Measurements from ENCODE around the gene RAET1E. TPM values are rescaled to one million over a fixed set of nuclear protein-coding genes. Genes with fewer than 3 reads are reported as not detected.
"Not testable (repeated sequence)": the region's sequence is repeated elsewhere in the genome, so short reads cannot be mapped to it uniquely, and the experiment has no call there.

RAET1E gene
- total and polyA plus RNA-seq, 4 experiments from 2014 or later = not detected

GRCh38 chr6:149923327-149923986, 25.5 kb upstream of the RAET1E start:
- no peaks in the 10 kb centered on the region for H3K36me3 Mint-ChIP-seq
- H3K9me3 Mint-ChIP-seq = peaks cover 0 to 4% (median 0%) of the 10 kb centered on the region in 8 donors
- peaks cover 11 to 38% (median 21%) of the 10 kb centered on the region in 4 donors for H3K4me1 Mint-ChIP-seq
- CTCF ChIA-PET (ENCODE audit: partially characterized antibody) = interaction anchor here (0.7 to 2.4 kb wide), 7 partner anchors 83 to 377 kb away, joined by 3 to 18 read pairs (median 4); partner anchors contain the start of gene PPIL4
- POLR2A ChIA-PET (ENCODE audit: partially characterized antibody) = no interaction called here
- H3K9me3 ChIP-seq (ENCODE audit: control insufficient read depth in 1 of 2, low read length in 2 of 2) = no peaks in the 10 kb centered on the region
- peaks cover 29% of the 10 kb centered on the region for H3K4me1 ChIP-seq (ENCODE audit: insufficient read depth, low read length)
- H3K27ac ChIP-seq (ENCODE audit: low read depth, low read length) = no peak overlapping the region
- no peaks in the 10 kb centered on the region for H3K36me3 ChIP-seq (ENCODE audit: insufficient read depth, low read length)
- H3K27me3 Mint-ChIP-seq = peaks cover 64 to 76% of the 10 kb centered on the region in 2 donors
- peak overlapping the region; percentile 82 to 91 (median 88) for H3K4me3 Mint-ChIP-seq
- H3K27ac Mint-ChIP-seq = peak overlapping the region in 4 of 7 donors; percentile 32 to 59 (median 34)
- intact Hi-C loops (cut with micrococcal nuclease) = loop anchor here (2.0 kb wide), 1 partner anchor 59 kb away; the partner anchor contains the start of gene LRP11
- no peak for DNase-seq
- H3K4me3 ChIP-seq (ENCODE audit: low read length in 2 of 2) = peak overlapping the region; percentile 17 to 44
- H3K27me3 ChIP-seq (ENCODE audit: insufficient read depth, low read length) = peaks cover 38% of the 10 kb centered on the region

GRCh38 chr6:149922642-149923326, 24.9 kb upstream of the RAET1E start, which contains the start of gene RAET1G:
Gene RAET1G, minus strand, starts transcription at chr6:149923121. Its CDS starts 111 bp downstream, at chr6:149923010.
- CTCF ChIA-PET (ENCODE audit: partially characterized antibody) = no interaction called here
- peak within 1 kb of the TSS; percentile 17 to 44 for H3K4me3 ChIP-seq (ENCODE audit: low read length in 2 of 2)
- intact Hi-C loops (cut with micrococcal nuclease) = loop anchor here (2.0 kb wide), 1 partner anchor 58 kb away; the partner anchor contains the start of gene LRP11

GRCh38 chr6:149922091-149922490, 24.2 kb upstream of the RAET1E start:
- H3K36me3 Mint-ChIP-seq; H3K36me3 ChIP-seq (ENCODE audit: insufficient read depth, low read length); DNase-seq; POLR2A ChIA-PET (ENCODE audit: partially characterized antibody); H3K9me3 Mint-ChIP-seq; H3K9me3 ChIP-seq (ENCODE audit: control insufficient read depth in 1 of 2, low read length in 2 of 2); CTCF ChIA-PET (ENCODE audit: partially characterized antibody); H3K4me3 ChIP-seq (ENCODE audit: low read length in 2 of 2); H3K27ac Mint-ChIP-seq; H3K27ac ChIP-seq (ENCODE audit: low read depth, low read length): not testable (repeated sequence)
- H3K27me3 Mint-ChIP-seq = peaks cover 50 to 63% of the 10 kb centered on the region in 2 donors
- Histone ChIP-seq H3K4me1 (ENCODE audit: insufficient read depth, low read length) (peaks cover 29% of the 10 kb centered on the region), H3K27me3 (ENCODE audit: insufficient read depth, low read length) (peaks cover 38% of the 10 kb centered on the region)
- peaks cover 11 to 38% (median 21%) of the 10 kb centered on the region in 4 donors for H3K4me1 Mint-ChIP-seq
- intact Hi-C loops (cut with micrococcal nuclease) = loop anchor here (2.0 kb wide), 1 partner anchor 57 kb away; the partner anchor contains the start of gene LRP11
- H3K4me3 Mint-ChIP-seq = peak overlapping the region; percentile 18 to 90 (median 64)

More at GRCh38 chr6:149922642-149923326, 24.9 kb upstream of the RAET1E start, which contains the start of gene RAET1G:
- Histone ChIP-seq H3K27ac (ENCODE audit: low read depth, low read length) (no peak within 1 kb of the TSS), H3K9me3 (ENCODE audit: control insufficient read depth in 1 of 2, low read length in 2 of 2) (no peaks in the 10 kb centered on the region), H3K4me1 (ENCODE audit: insufficient read depth, low read length) (peaks cover 29% of the 10 kb centered on the region), H3K36me3 (ENCODE audit: insufficient read depth, low read length) (no peaks in the 10 kb centered on the region), H3K27me3 (ENCODE audit: insufficient read depth, low read length) (peaks cover 38% of the 10 kb centered on the region)
- POLR2A ChIA-PET (ENCODE audit: partially characterized antibody) = no interaction called here
- H3K4me3 Mint-ChIP-seq = peak within 1 kb of the TSS; percentile 82 to 91 (median 88)
- DNase-seq = peak; percentile 76 to 94 (median 81)
- no peaks in the 10 kb centered on the region for H3K9me3 Mint-ChIP-seq
- peaks cover 11 to 38% (median 21%) of the 10 kb centered on the region in 4 donors for H3K4me1 Mint-ChIP-seq
- peaks cover 57 to 69% of the 10 kb centered on the region in 2 donors for H3K27me3 Mint-ChIP-seq
- peak within 1 kb of the TSS in 4 of 7 donors; percentile 32 to 59 (median 34) for H3K27ac Mint-ChIP-seq
- no peaks in the 10 kb centered on the region for H3K36me3 Mint-ChIP-seq

- Histone ChIP-seq H3K36me3 (ENCODE audit: insufficient read depth, low read length) (no peaks in the 10 kb centered on the region), H3K4me1 (ENCODE audit: insufficient read depth, low read length) (peaks cover 28% of the 10 kb centered on the region), H3K27ac (ENCODE audit: low read depth, low read length) (no peak overlapping the region), H3K4me3 (ENCODE audit: low read length in 2 of 2) (no peak overlapping the region), H3K27me3 (ENCODE audit: insufficient read depth, low read length) (peaks cover 33% of the 10 kb centered on the region), H3K9me3 (ENCODE audit: control insufficient read depth in 1 of 2, low read length in 2 of 2) (no peaks in the 10 kb centered on the region)
- H3K4me3 Mint-ChIP-seq = peak overlapping the region in 1 of 8 donors; percentile 67
- intact Hi-C loops (cut with micrococcal nuclease) = no loop called here
- POLR2A ChIA-PET (ENCODE audit: partially characterized antibody) = no interaction called here
- H3K27me3 Mint-ChIP-seq = peaks cover 47 to 60% of the 10 kb centered on the region in 2 donors
- CTCF ChIA-PET (ENCODE audit: partially characterized antibody) = no interaction called here
- H3K36me3 Mint-ChIP-seq = no peaks in the 10 kb centered on the region
- H3K9me3 Mint-ChIP-seq = no peaks in the 10 kb centered on the region
- DNase-seq = no peak
- H3K27ac Mint-ChIP-seq = no peak overlapping the region
- peaks cover 11 to 36% (median 20%) of the 10 kb centered on the region in 4 donors for H3K4me1 Mint-ChIP-seq
These were observed 23.4 kb upstream of the RAET1E start for GRCh38 chr6:149921361-149921760.

GRCh38 chr6:149919834-149920225, 21.9 kb upstream of the RAET1E start:
- no peak overlapping the region for H3K4me3 ChIP-seq (ENCODE audit: low read length in 2 of 2)
- H3K9me3 ChIP-seq (ENCODE audit: control insufficient read depth in 1 of 2, low read length in 2 of 2) = no peaks in the 10 kb centered on the region
- CTCF ChIA-PET (ENCODE audit: partially characterized antibody) = no interaction called here
- no peaks in the 10 kb centered on the region for H3K36me3 Mint-ChIP-seq
- no peaks in the 10 kb centered on the region for H3K9me3 Mint-ChIP-seq
- POLR2A ChIA-PET (ENCODE audit: partially characterized antibody) = no interaction called here
- no peaks in the 10 kb centered on the region for H3K36me3 ChIP-seq (ENCODE audit: insufficient read depth, low read length)
- peaks cover 7 to 24% (median 14%) of the 10 kb centered on the region in 4 donors for H3K4me1 Mint-ChIP-seq
- no peak overlapping the region for H3K27ac ChIP-seq (ENCODE audit: low read depth, low read length)
- H3K27ac Mint-ChIP-seq = no peak overlapping the region
- H3K27me3 Mint-ChIP-seq = peaks cover 38 to 52% of the 10 kb centered on the region in 2 donors
- intact Hi-C loops (cut with micrococcal nuclease) = no loop called here
- H3K27me3 ChIP-seq (ENCODE audit: insufficient read depth, low read length) = peaks cover 18% of the 10 kb centered on the region
- H3K4me1 ChIP-seq (ENCODE audit: insufficient read depth, low read length) = peaks cover 16% of the 10 kb centered on the region
- no peak for DNase-seq
- H3K4me3 Mint-ChIP-seq = no peak overlapping the region

- intact Hi-C loops (cut with micrococcal nuclease); H3K27ac ChIP-seq (ENCODE audit: low read depth, low read length); H3K4me3 ChIP-seq (ENCODE audit: low read length in 2 of 2); CTCF ChIA-PET (ENCODE audit: partially characterized antibody); DNase-seq; POLR2A ChIA-PET (ENCODE audit: partially characterized antibody); H3K4me3 Mint-ChIP-seq; H3K9me3 ChIP-seq (ENCODE audit: control insufficient read depth in 1 of 2, low read length in 2 of 2); H3K9me3 Mint-ChIP-seq; H3K36me3 ChIP-seq (ENCODE audit: insufficient read depth, low read length); H3K36me3 Mint-ChIP-seq; H3K27ac Mint-ChIP-seq: not testable (repeated sequence)
- peaks cover 16% of the 10 kb centered on the region for H3K4me1 ChIP-seq (ENCODE audit: insufficient read depth, low read length)
- Mint-ChIP-seq H3K4me1 (peaks cover 7 to 19% (median 14%) of the 10 kb centered on the region in 4 donors), H3K27me3 (peaks cover 35 to 47% of the 10 kb centered on the region in 2 donors)
- H3K27me3 ChIP-seq (ENCODE audit: insufficient read depth, low read length) = peaks cover 14% of the 10 kb centered on the region
These were observed 21.4 kb upstream of the RAET1E start for GRCh38 chr6:149919126-149919833.
